Peyer's patch (tissue), 4 donors: Measurements from ENCODE around the gene NNMT.

Experiments used
- POLR2A ChIP-seq, 2 donors: fragments of 450-650 bp; IDR thresholded peaks; one replicate each; pipeline ENCODE4 v1.5.1; 2017; ENCODE audit warnings: antibody characterized with exemption in 2 of 2, mild to moderate bottlenecking in 2 of 2, moderate library complexity in 2 of 2
- TF ChIP-seq, protein P1 (sequence below), 6 experiments: fragments of 450-650 bp in 4 of 6; fragments of 200-600 bp in 2 of 6; sonication (generic) in 1 of 6; IDR thresholded peaks; one replicate each; pipeline ENCODE4 v1.5.1; 2017 to 2019; ENCODE audit warnings: antibody characterized with exemption in 6 of 6, mild to moderate bottlenecking in 3 of 6, moderate library complexity in 1 of 6

DNA sequence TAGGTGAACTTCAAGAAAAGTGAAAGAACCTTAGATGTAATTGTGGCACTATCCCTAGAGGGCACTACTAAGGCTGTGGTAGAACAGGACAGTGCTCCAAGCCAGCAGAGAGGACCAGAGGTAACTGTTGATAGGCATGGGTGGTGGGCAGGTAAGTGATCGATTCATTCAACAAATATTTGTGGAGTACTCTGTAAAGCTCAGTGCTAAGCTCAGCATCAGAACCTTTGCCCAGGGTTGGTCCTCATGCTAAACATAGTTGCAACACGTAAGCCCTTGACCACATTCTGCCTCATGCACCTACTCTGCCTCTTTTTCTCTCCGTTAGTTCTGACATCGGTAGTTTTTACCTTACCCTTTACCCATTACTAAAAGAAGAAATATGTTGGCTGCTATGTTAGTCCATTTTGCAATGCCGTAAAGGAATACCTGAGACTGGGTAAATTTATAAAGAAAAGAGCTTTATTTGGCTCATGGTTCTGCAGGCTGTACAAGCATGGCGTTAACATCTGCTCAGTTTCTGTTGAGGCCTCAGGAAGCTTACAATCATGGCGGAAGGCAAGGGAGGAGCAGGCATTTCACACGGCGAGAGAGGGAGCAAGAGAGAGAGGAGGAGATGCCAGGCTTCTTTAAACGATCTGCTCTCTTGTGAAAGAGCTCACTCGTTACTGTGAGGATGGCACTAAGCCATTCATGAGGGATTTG, 18.4 kb upstream of the NNMT start:
- TF ChIP-seq, protein P1, sequence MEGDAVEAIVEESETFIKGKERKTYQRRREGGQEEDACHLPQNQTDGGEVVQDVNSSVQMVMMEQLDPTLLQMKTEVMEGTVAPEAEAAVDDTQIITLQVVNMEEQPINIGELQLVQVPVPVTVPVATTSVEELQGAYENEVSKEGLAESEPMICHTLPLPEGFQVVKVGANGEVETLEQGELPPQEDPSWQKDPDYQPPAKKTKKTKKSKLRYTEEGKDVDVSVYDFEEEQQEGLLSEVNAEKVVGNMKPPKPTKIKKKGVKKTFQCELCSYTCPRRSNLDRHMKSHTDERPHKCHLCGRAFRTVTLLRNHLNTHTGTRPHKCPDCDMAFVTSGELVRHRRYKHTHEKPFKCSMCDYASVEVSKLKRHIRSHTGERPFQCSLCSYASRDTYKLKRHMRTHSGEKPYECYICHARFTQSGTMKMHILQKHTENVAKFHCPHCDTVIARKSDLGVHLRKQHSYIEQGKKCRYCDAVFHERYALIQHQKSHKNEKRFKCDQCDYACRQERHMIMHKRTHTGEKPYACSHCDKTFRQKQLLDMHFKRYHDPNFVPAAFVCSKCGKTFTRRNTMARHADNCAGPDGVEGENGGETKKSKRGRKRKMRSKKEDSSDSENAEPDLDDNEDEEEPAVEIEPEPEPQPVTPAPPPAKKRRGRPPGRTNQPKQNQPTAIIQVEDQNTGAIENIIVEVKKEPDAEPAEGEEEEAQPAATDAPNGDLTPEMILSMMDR (IDR thresholded peaks at IDR 0.05), result no peak
- no peak for TF ChIP-seq POLR2A (IDR thresholded peaks at IDR 0.05)
